A549 treated with AZD2906 at 1 μM for 4 hours (cell line): ENCODE measurements around the gene CD83. TPM values are rescaled to one million over a fixed set of nuclear protein-coding genes. Genes with fewer than 3 reads are reported as not detected.

Source experiments
- total RNA-seq: library from RNA; stranded (reverse); fragments of 200-300 nt; extraction: Qiagen RNA extraction; gene quantifications from 5 replicates; pipeline ENCODE4 v1.2.3, GENCODE V29; 2022

CD83 gene
- total RNA-seq, result 1.5 to 2.3 TPM (median 1.7 TPM) in 5 replicates

GRCh38 chr6:14117158-14118090 is at the start of gene CD83:
TSS of gene CD83 (plus strand) at chr6:14117772. CDS start at chr6:14117812, 40 bp downstream.

Other genes with a start within 250 kb of the CD83 start
- gene RNF182, start 192.8 kb upstream of the CD83 start, total RNA-seq, result 2.6 to 3.2 TPM (median 3.1 TPM) in 5 replicates